PC-9 (cell line): ENCODE measurements around the gene HHIPL1. TPM values are rescaled to one million over a fixed set of nuclear protein-coding genes. Genes with fewer than 3 reads are reported as not detected.

Experiments used
- BruUV-seq: library from RNA; stranded (reverse); fragments of 400-500 nt; replicated peaks from 2 replicates; lab custom pipeline; 2021; lab: Mats Ljungman, UMichigan
- CTCF ChIA-PET: fragments of 300-600 bp; sonication (Branson Sonifier 250); formaldehyde crosslinking; loops from one replicate; lab custom pipeline; 2022; ENCODE audit warnings: antibody characterized with exemption; lab: Charles Lee
- POLR2A ChIA-PET: fragments of 300-600 bp; sonication (Branson Sonifier 250); formaldehyde crosslinking; loops from one replicate; lab custom pipeline; 2022; ENCODE audit warnings: antibody characterized with exemption; ENCODE audit not compliant: unreplicated experiment; lab: Charles Lee
- DNase-seq, 2 experiments: peaks; one replicate each; pipeline versions ENCODE4 v3.0.0 to v3.0.0-alpha.2; 2015 to 2022; ENCODE audit warnings: mixed read lengths in 1 of 2
- H2AFZ ChIP-seq: fragments of 200-600 bp; sonication (generic); 2 replicates; pipeline ENCODE4 v1.8.1; 2017; ENCODE audit warnings: antibody characterized with exemption
- H3F3A ChIP-seq: fragments of 200-600 bp; sonication (generic); 2 replicates; pipeline ENCODE4 v1.8.1; 2017; ENCODE audit warnings: antibody characterized with exemption, mild to moderate bottlenecking, low read depth; ENCODE audit not compliant: insufficient read depth
- H3K27ac ChIP-seq: fragments of 200-600 bp; sonication (generic); 2 replicates; pipeline ENCODE4 v1.6.1; 2016; ENCODE audit warnings: mixed run types
- H3K27me3 ChIP-seq: fragments of 200-600 bp; sonication (generic); 2 replicates; pipeline ENCODE4 v1.6.1; 2016; ENCODE audit warnings: low read depth, mixed run types; ENCODE audit not compliant: insufficient read depth
- H3K36me3 ChIP-seq: fragments of 200-600 bp; sonication (generic); 2 replicates; pipeline ENCODE4 v1.6.1; 2016; ENCODE audit warnings: low read depth, mixed run types
- H3K4me1 ChIP-seq: fragments of 200-600 bp; sonication (generic); replicated peaks from 2 replicates; pipeline ENCODE4 v1.6.1; 2016; ENCODE audit warnings: mixed run types; ENCODE audit not compliant: insufficient read depth
- H3K4me2 ChIP-seq: fragments of 200-600 bp; sonication (generic); 2 replicates; pipeline ENCODE4 v1.6.1; 2017; ENCODE audit warnings: mixed run types
- H3K4me3 ChIP-seq: fragments of 200-600 bp; sonication (generic); 2 replicates; pipeline ENCODE4 v1.6.1; 2016; ENCODE audit warnings: mixed run types
- H3K79me2 ChIP-seq: fragments of 200-600 bp; sonication (generic); 2 replicates; pipeline ENCODE4 v1.6.1; 2017; ENCODE audit warnings: low read depth, mixed run types
- H3K9me2 ChIP-seq: fragments of 200-600 bp; sonication (generic); 2 replicates; pipeline ENCODE4 v1.8.1; 2017; ENCODE audit warnings: mild to moderate bottlenecking; ENCODE audit not compliant: insufficient read depth
- H3K9me3 ChIP-seq: fragments of 200-600 bp; sonication (generic); 2 replicates; pipeline ENCODE4 v1.8.1; 2016; ENCODE audit warnings: low read depth; ENCODE audit not compliant: insufficient read depth
- H4K20me1 ChIP-seq: fragments of 200-600 bp; sonication (generic); 2 replicates; pipeline ENCODE4 v1.8.1; 2017; ENCODE audit not compliant: insufficient read depth
- EZH2 ChIP-seq: fragments of 200-600 bp; sonication (generic); IDR thresholded peaks from 2 replicates; pipeline ENCODE4 v1.8.0; 2017; ENCODE audit warnings: antibody characterized with exemption, low read depth
- intact Hi-C: fragments of 100-400 bp; cut with micrococcal nuclease; formaldehyde crosslinking; loops from one replicate; pipeline ENCODE4 v1.10.0; 2022; ENCODE audit not compliant: unreplicated experiment
- total RNA-seq: library from RNA; stranded (reverse); gene quantifications from 2 replicates; pipeline ENCODE4 v1.2.3, GENCODE V29; 2021
- TF ChIP-seq, protein P1 (sequence below): fragments of 200-600 bp; sonication (generic); conservative IDR thresholded peaks from 2 replicates; pipeline ENCODE4 v1.6.1; 2017; ENCODE audit warnings: mixed run types, antibody characterized with exemption, mild to moderate bottlenecking, moderate library complexity

HHIPL1 gene
- total RNA-seq, 1 experiment from 2014 or later: 0.28 TPM

DNA sequence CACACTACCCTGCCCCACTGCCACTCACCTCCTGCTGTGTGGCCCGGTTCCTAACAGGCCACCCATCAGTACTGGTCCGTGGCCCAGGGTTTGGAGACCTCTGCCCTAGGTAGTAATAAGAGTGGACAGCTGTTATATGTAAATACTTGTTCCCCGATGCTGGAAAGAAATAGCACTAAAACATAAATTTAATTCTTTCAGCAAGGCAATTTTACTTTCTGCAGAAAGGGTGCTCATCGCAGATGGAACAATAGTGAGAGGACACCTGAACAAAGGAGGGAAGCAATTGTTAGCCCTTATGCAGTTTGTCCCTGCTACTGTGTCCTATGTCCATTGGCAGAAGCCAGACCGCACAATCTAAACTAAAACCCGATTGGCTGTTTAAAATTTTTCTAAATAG is 33.3 kb downstream of the HHIPL1 start:
- Histone ChIP-seq H3F3A (no peaks in the 10 kb centered on the region), H4K20me1 (no peaks in the 10 kb centered on the region), H3K9me3 (no peaks in the 10 kb centered on the region), H3K27me3 (no peaks in the 10 kb centered on the region), H3K79me2 (no peaks in the 10 kb centered on the region), H3K9me2 (no peaks in the 10 kb centered on the region), H3K36me3 (no peaks in the 10 kb centered on the region), H2AFZ (no peak overlapping the region), H3K27ac (no peak overlapping the region), H3K4me3 (no peak overlapping the region), H3K4me2 (no peak overlapping the region), H3K4me1 (no peaks in the 10 kb centered on the region)
- DNase-seq: no peak
- intact Hi-C loops: no loop called here
- ChIA-PET POLR2A (no interaction called here), CTCF (no interaction called here)
- BruUV-seq: no TSS peak
- no peak for TF ChIP-seq EZH2
- TF ChIP-seq, protein P1, sequence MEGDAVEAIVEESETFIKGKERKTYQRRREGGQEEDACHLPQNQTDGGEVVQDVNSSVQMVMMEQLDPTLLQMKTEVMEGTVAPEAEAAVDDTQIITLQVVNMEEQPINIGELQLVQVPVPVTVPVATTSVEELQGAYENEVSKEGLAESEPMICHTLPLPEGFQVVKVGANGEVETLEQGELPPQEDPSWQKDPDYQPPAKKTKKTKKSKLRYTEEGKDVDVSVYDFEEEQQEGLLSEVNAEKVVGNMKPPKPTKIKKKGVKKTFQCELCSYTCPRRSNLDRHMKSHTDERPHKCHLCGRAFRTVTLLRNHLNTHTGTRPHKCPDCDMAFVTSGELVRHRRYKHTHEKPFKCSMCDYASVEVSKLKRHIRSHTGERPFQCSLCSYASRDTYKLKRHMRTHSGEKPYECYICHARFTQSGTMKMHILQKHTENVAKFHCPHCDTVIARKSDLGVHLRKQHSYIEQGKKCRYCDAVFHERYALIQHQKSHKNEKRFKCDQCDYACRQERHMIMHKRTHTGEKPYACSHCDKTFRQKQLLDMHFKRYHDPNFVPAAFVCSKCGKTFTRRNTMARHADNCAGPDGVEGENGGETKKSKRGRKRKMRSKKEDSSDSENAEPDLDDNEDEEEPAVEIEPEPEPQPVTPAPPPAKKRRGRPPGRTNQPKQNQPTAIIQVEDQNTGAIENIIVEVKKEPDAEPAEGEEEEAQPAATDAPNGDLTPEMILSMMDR: no peak

DNA sequence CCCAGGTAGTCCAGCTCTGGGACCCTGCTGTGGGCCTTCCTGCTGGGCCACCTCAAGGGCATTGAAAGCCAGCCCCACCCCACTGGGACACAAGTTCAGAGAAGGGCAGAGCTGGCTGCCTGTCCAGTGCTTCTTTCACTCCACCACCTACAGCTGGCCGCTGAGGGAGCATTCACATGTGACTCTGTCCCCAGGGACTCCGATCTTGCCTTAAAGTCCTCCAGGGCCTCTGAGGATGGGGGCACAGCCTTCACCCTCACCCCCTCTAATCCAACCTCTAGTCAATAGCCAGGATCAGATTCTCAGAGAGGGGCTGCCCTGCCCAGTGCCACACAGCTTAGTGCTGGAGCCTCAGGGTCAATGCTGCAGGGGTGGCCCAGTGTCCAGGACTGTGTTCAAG is 34.2 kb downstream of the HHIPL1 start:
- no peaks in the 10 kb centered on the region for H3K9me3 ChIP-seq
- BruUV-seq: no TSS peak
- no peaks in the 10 kb centered on the region for H3K4me1 ChIP-seq
- CTCF ChIA-PET: no interaction called here
- no peak for DNase-seq
- H3K27me3 ChIP-seq: no peaks in the 10 kb centered on the region
- H3F3A ChIP-seq: no peaks in the 10 kb centered on the region
- H3K79me2 ChIP-seq: no peaks in the 10 kb centered on the region
- POLR2A ChIA-PET: no interaction called here
- no peak overlapping the region for H3K4me2 ChIP-seq
- intact Hi-C loops: no loop called here
- H3K4me3 ChIP-seq: no peak overlapping the region
- H3K9me2 ChIP-seq: no peaks in the 10 kb centered on the region
- H3K36me3 ChIP-seq: no peaks in the 10 kb centered on the region
- TF ChIP-seq, protein P1: no peak
- TF ChIP-seq EZH2: no peak
- no peaks in the 10 kb centered on the region for H4K20me1 ChIP-seq
- H2AFZ ChIP-seq: no peak overlapping the region
- no peak overlapping the region for H3K27ac ChIP-seq

DNA sequence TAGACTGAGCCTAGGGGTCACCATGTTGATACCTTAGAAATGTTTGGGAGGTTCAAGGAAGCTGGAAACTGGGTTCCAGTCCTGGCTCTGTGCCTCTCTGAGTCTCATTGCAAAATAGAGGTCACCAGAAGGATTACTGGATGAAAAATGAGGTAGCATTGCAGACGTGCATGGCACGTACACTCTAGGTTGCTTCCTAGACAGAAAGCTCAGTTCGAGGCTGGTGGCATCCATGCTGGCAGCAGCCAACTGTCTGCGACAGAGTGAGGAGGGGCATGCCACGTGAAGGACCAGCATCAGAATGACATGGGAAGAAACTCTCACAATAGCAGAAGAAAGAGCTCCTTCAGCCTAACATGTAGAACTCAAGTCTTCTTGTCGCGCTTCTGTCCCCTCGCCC is 34.6 kb downstream of the HHIPL1 start:
- Histone ChIP-seq H3F3A (no peaks in the 10 kb centered on the region), H3K9me2 (no peaks in the 10 kb centered on the region), H3K36me3 (no peaks in the 10 kb centered on the region), H3K27ac (no peak overlapping the region), H3K4me2 (no peak overlapping the region), H3K9me3 (no peaks in the 10 kb centered on the region), H4K20me1 (no peaks in the 10 kb centered on the region), H3K4me3 (no peak overlapping the region), H3K27me3 (no peaks in the 10 kb centered on the region), H3K4me1 (no peaks in the 10 kb centered on the region), H2AFZ (no peak overlapping the region), H3K79me2 (no peaks in the 10 kb centered on the region)
- intact Hi-C loops: no loop called here
- no peak for DNase-seq
- ChIA-PET CTCF (no interaction called here), POLR2A (no interaction called here)
- TF ChIP-seq, protein P1: no peak
- no peak for TF ChIP-seq EZH2
- BruUV-seq: no TSS peak
